SU-DHL-6 (cell line): ENCODE data around the gene PLCXD1.
"Not testable (repeated sequence)": the region's sequence is repeated elsewhere in the genome, so short reads cannot be mapped to it uniquely, and the experiment has no call there.

Source experiments
- CTCF ChIP-seq: fragments of 200-600 bp; sonication (generic); IDR thresholded peaks from one replicate; pipeline ENCODE4 v1.5.1; 2017; ENCODE audit warnings: antibody characterized with exemption, mild to moderate bottlenecking, low read length, moderate library complexity; ENCODE audit not compliant: insufficient read depth, poor library complexity, severe bottlenecking
- EZH2phosphoT487 ChIP-seq: fragments of 200-600 bp; sonication (generic), shearing (Covaris generic); conservative IDR thresholded peaks from 2 replicates; pipeline ENCODE4 v1.6.1; 2018; ENCODE audit warnings: mild to moderate bottlenecking, antibody characterized with exemption, low read length, moderate library complexity, mixed read lengths

GRCh38 chrX:330141-330725 lies 49.1 kb downstream of the PLCXD1 start:
- TF ChIP-seq EZH2phosphoT487, CTCF: not testable (repeated sequence)
